Osteoblast (primary cell): Measurements from ENCODE around the gene AOAH. TPM values are rescaled to one million over a fixed set of nuclear protein-coding genes. Genes with fewer than 3 reads are reported as not detected.

Source experiments
- DNase-seq: peaks from one replicate; pipeline ENCODE4 v3.0.0; 2011; ENCODE audit warnings: low spot score, mixed read lengths; ENCODE audit not compliant: insufficient read length; ENCODE audit errors: missing footprints
- H2AFZ ChIP-seq: 2 replicates; pipeline ENCODE4 v1.6.0; 2011; ENCODE audit warnings: mild to moderate bottlenecking, low read length
- H3K27ac ChIP-seq: 2 replicates; pipeline ENCODE4 v1.5.1; 2011; ENCODE audit warnings: mild to moderate bottlenecking, low read depth, low read length, moderate library complexity
- H3K27me3 ChIP-seq: 2 replicates; pipeline ENCODE4 v1.6.0; 2012; ENCODE audit warnings: mild to moderate bottlenecking, control low read depth, inconsistent platforms, low read length, moderate library complexity; ENCODE audit not compliant: insufficient read depth
- H3K36me3 ChIP-seq: 2 replicates; pipeline ENCODE4 v1.5.1; 2011; ENCODE audit warnings: mild to moderate bottlenecking, low read length, control low read depth, moderate library complexity; ENCODE audit not compliant: insufficient read depth
- H3K4me1 ChIP-seq: 2 replicates; pipeline ENCODE4 v1.5.1; 2011; ENCODE audit warnings: mild to moderate bottlenecking, low read length, control low read depth, moderate library complexity; ENCODE audit not compliant: insufficient read depth
- H3K4me2 ChIP-seq: 2 replicates; pipeline ENCODE4 v1.6.0; 2011; ENCODE audit warnings: mild to moderate bottlenecking, low read length; ENCODE audit not compliant: insufficient read depth
- H3K4me3 ChIP-seq: fragments of 200-600 bp; sonication (generic); 3 replicates; pipeline ENCODE4 v1.5.1; 2012; ENCODE audit warnings: mild to moderate bottlenecking, low read length, inconsistent platforms; ENCODE audit not compliant: insufficient read depth
- H3K79me2 ChIP-seq: 2 replicates; pipeline ENCODE4 v1.6.0; 2012; ENCODE audit warnings: mild to moderate bottlenecking, low read length, control low read depth, inconsistent platforms; ENCODE audit not compliant: insufficient read depth
- H3K9me3 ChIP-seq: 2 replicates; pipeline ENCODE4 v1.5.1; 2011; ENCODE audit warnings: low read depth, low read length, control low read depth
- H4K20me1 ChIP-seq: 2 replicates; pipeline ENCODE4 v1.6.0; 2012; ENCODE audit warnings: mild to moderate bottlenecking, low read length, control low read depth; ENCODE audit not compliant: insufficient read depth
- CTCF ChIP-seq: IDR thresholded peaks from 2 replicates; pipeline ENCODE4 v1.5.1; 2011; ENCODE audit warnings: mild to moderate bottlenecking, low read depth, low read length, moderate library complexity; ENCODE audit errors: extremely low read depth
- total RNA-seq: library from RNA; depleted of rRNA; stranded (reverse); fragments of >200 nt; gene quantifications from 2 replicates; pipeline ENCODE4 v1.2.3, GENCODE V29; 2012

Gene AOAH
- total RNA-seq, 1 donor, result under 0.01 TPM

GRCh38 chr7:36742911-36743775, 18.8 kb upstream of the AOAH start:
- Histone ChIP-seq H3K4me3 (no peak overlapping the region), H2AFZ (no peak overlapping the region), H3K4me2 (no peak overlapping the region)

DNA sequence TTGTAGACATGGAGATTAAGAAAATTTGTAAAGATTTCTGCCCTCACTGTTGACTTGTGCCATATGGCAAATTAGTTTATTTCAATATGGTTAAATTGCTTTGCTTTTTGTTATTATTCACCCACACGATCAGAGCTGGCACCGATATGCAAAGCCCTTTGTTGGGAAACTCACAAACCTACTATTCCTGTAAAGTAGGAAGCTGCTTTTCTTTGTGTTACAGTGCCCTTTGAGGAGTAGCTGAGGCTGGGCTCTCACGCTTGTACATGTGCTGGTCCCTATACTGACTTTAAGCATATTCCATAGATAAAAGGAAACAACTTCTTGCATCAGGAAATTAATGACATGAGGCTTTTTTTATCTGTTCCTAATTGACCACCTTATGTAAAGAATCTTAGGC, 17.6 kb upstream of the AOAH start:
- Histone ChIP-seq H3K27me3 (no peaks in the 10 kb centered on the region), H3K4me1 (no peaks in the 10 kb centered on the region), H3K9me3 (no peaks in the 10 kb centered on the region), H3K4me3 (no peak overlapping the region), H3K4me2 (no peak overlapping the region), H3K36me3 (no peaks in the 10 kb centered on the region), H4K20me1 (no peaks in the 10 kb centered on the region), H3K79me2 (no peaks in the 10 kb centered on the region), H3K27ac (no peak overlapping the region), H2AFZ (no peak overlapping the region)
- no peak for DNase-seq
- TF ChIP-seq CTCF, result no peak

More at GRCh38 chr7:36742911-36743775, 18.8 kb upstream of the AOAH start:
- no peak overlapping the region for H3K27ac ChIP-seq
- DNase-seq, result no peak
- no peak for TF ChIP-seq CTCF
- H3K27me3 ChIP-seq, result no peaks in the 10 kb centered on the region
- no peaks in the 10 kb centered on the region for H3K9me3 ChIP-seq
- no peaks in the 10 kb centered on the region for H4K20me1 ChIP-seq
- no peaks in the 10 kb centered on the region for H3K79me2 ChIP-seq
- no peaks in the 10 kb centered on the region for H3K36me3 ChIP-seq
- H3K4me1 ChIP-seq, result no peaks in the 10 kb centered on the region

DNA sequence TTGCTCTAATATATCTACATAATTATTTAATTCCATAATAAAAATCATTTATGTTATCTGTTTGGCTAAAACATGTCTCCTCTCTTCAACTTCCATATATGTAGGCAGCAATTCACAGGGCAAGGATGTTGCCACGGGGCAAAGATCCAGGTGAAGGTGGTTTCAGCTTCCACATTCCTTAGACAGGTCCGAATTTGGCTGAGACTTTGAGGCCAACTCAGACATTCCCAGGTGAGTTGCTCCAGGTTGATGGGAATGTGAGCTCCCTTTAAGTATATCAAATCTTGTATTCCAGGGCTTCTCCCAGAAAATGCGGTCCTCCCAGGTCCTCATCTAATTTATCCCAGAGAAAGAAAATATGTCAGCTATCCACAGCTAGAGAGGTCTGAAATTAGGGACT, 15.1 kb upstream of the AOAH start:
- Histone ChIP-seq H3K27me3 (no peaks in the 10 kb centered on the region), H3K27ac (no peak overlapping the region), H3K4me1 (no peaks in the 10 kb centered on the region), H3K36me3 (no peaks in the 10 kb centered on the region), H3K4me2 (no peak overlapping the region), H3K79me2 (no peaks in the 10 kb centered on the region), H2AFZ (no peak overlapping the region), H3K4me3 (no peak overlapping the region), H4K20me1 (no peaks in the 10 kb centered on the region), H3K9me3 (no peaks in the 10 kb centered on the region)
- DNase-seq, result no peak
- no peak for TF ChIP-seq CTCF

DNA sequence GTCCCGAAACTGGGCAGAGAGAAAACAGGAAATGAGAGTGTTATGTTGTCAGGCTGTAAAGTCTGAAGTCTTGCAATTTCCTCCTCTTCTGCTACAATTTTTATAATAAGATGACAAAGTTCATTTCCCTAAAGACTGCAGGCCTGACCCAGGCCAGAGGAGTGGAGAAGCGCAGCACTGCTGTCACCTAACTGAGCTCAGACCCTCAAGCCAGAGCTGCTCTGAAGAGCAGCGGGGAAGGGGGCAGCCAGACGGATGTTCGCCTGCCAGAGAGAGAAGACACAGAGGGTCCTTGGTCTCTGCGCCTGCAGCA, 12.6 kb upstream of the AOAH start:
- H3K4me3 ChIP-seq, result no peak overlapping the region
- H2AFZ ChIP-seq, result no peak overlapping the region
- no peak overlapping the region for H3K27ac ChIP-seq
- no peak for TF ChIP-seq CTCF
- no peak overlapping the region for H3K4me2 ChIP-seq
- no peaks in the 10 kb centered on the region for H3K79me2 ChIP-seq
- H3K4me1 ChIP-seq, result no peaks in the 10 kb centered on the region
- H3K36me3 ChIP-seq, result no peaks in the 10 kb centered on the region
- H4K20me1 ChIP-seq, result no peaks in the 10 kb centered on the region
- H3K27me3 ChIP-seq, result no peaks in the 10 kb centered on the region
- H3K9me3 ChIP-seq, result no peaks in the 10 kb centered on the region
- no peak for DNase-seq
